Central memory CD8-positive, alpha-beta T cell (primary cell): ENCODE data around the gene CEP78.

Experiments
- ATAC-seq: fragments of 150-1000 bp; cut with Tn5 transposase; replicated peaks from 2 replicates; pipeline ENCODE4 v1.10.0; 2022; ENCODE audit warnings: mild to moderate bottlenecking, moderate FRiP score, moderate number of reproducible peaks; ENCODE audit not compliant: poor library complexity, severe bottlenecking; ENCODE audit errors: extremely low read depth
- DNase-seq, 2 donors: peaks; one replicate each; pipeline ENCODE4 v3.0.0; 2021; ENCODE audit warnings: low spot score in 2 of 2
- H3K27ac Mint-ChIP-seq: one replicate; pipeline ENCODE4 v1.8.0; 2022; ENCODE audit warnings: low read depth, mild to moderate bottlenecking, moderate library complexity, mixed read lengths
- H3K27me3 Mint-ChIP-seq: one replicate; pipeline ENCODE4 v1.8.0; 2022; ENCODE audit warnings: mixed read lengths
- H3K36me3 Mint-ChIP-seq: one replicate; pipeline ENCODE4 v1.8.0; 2022; ENCODE audit warnings: mild to moderate bottlenecking, moderate library complexity, mixed read lengths; ENCODE audit not compliant: insufficient read depth
- H3K4me1 Mint-ChIP-seq: one replicate; pipeline ENCODE4 v1.8.0; 2022; ENCODE audit warnings: mixed read lengths
- H3K4me3 Mint-ChIP-seq: one replicate; pipeline ENCODE4 v1.8.0; 2022; ENCODE audit warnings: mild to moderate bottlenecking, moderate library complexity, mixed read lengths
- H3K9me3 Mint-ChIP-seq: one replicate; pipeline ENCODE4 v1.8.0; 2022; ENCODE audit warnings: mixed read lengths

Gene CEP78

GRCh38 chr9:78306222-78307076 lies 70.6 kb downstream of the CEP78 start:
- no peak for DNase-seq
- Mint-ChIP-seq H3K4me3 (no peak overlapping the region), H3K36me3 (peaks cover 2% of the 10 kb centered on the region), H3K27ac (no peak overlapping the region), H3K9me3 (no peaks in the 10 kb centered on the region), H3K27me3 (no peaks in the 10 kb centered on the region), H3K4me1 (no peaks in the 10 kb centered on the region)
- no peak for ATAC-seq

GRCh38 chr9:78307360-78307759 lies 71.5 kb downstream of the CEP78 start:
- Mint-ChIP-seq H3K27ac (no peak overlapping the region), H3K4me1 (no peaks in the 10 kb centered on the region), H3K27me3 (no peaks in the 10 kb centered on the region), H3K9me3 (no peaks in the 10 kb centered on the region), H3K4me3 (no peak overlapping the region), H3K36me3 (peaks cover 2% of the 10 kb centered on the region)
- no peak for ATAC-seq
- DNase-seq = no peak

GRCh38 chr9:78309066-78309465 lies 73.2 kb downstream of the CEP78 start:
- Mint-ChIP-seq H3K27me3 (no peaks in the 10 kb centered on the region), H3K27ac (no peak overlapping the region), H3K4me3 (no peak overlapping the region), H3K9me3 (no peaks in the 10 kb centered on the region), H3K36me3 (peaks cover 2% of the 10 kb centered on the region), H3K4me1 (no peaks in the 10 kb centered on the region)
- ATAC-seq (no peak), DNase-seq (no peak)

- ATAC-seq = no peak
- Mint-ChIP-seq H3K27ac (no peak overlapping the region), H3K27me3 (no peaks in the 10 kb centered on the region), H3K9me3 (no peaks in the 10 kb centered on the region), H3K36me3 (no peaks in the 10 kb centered on the region), H3K4me1 (no peaks in the 10 kb centered on the region), H3K4me3 (no peak overlapping the region)
- DNase-seq = no peak
Measured at GRCh38 chr9:78311075-78311474, 75.2 kb downstream of the CEP78 start.

GRCh38 chr9:78311886-78312524 lies 76.1 kb downstream of the CEP78 start:
- Mint-ChIP-seq H3K9me3 (no peaks in the 10 kb centered on the region), H3K27me3 (no peaks in the 10 kb centered on the region), H3K4me3 (no peak overlapping the region), H3K36me3 (no peaks in the 10 kb centered on the region), H3K4me1 (no peaks in the 10 kb centered on the region), H3K27ac (no peak overlapping the region)
- ATAC-seq = no peak
- no peak for DNase-seq

GRCh38 chr9:78314550-78314949 lies 78.7 kb downstream of the CEP78 start:
- Mint-ChIP-seq H3K4me3 (no peak overlapping the region), H3K27ac (no peak overlapping the region), H3K36me3 (peaks cover 1% of the 10 kb centered on the region), H3K9me3 (no peaks in the 10 kb centered on the region), H3K27me3 (no peaks in the 10 kb centered on the region), H3K4me1 (no peaks in the 10 kb centered on the region)
- ATAC-seq (no peak), DNase-seq (no peak)

- DNase-seq (no peak), ATAC-seq (no peak)
- H3K27ac Mint-ChIP-seq = no peak overlapping the region
- H3K9me3 Mint-ChIP-seq = no peaks in the 10 kb centered on the region
- no peaks in the 10 kb centered on the region for H3K4me1 Mint-ChIP-seq
- H3K4me3 Mint-ChIP-seq = no peak overlapping the region
- H3K36me3 Mint-ChIP-seq = peaks cover 1% of the 10 kb centered on the region
- H3K27me3 Mint-ChIP-seq = no peaks in the 10 kb centered on the region
Measured at GRCh38 chr9:78314953-78315870, 79.3 kb downstream of the CEP78 start.

GRCh38 chr9:78316166-78316892 lies 80.5 kb downstream of the CEP78 start:
- ATAC-seq (no peak), DNase-seq (no peak)
- H3K27ac Mint-ChIP-seq = no peak overlapping the region
- no peaks in the 10 kb centered on the region for H3K27me3 Mint-ChIP-seq
- H3K4me1 Mint-ChIP-seq = no peaks in the 10 kb centered on the region
- H3K36me3 Mint-ChIP-seq = peaks cover 4% of the 10 kb centered on the region
- no peak overlapping the region for H3K4me3 Mint-ChIP-seq
- H3K9me3 Mint-ChIP-seq = no peaks in the 10 kb centered on the region

- no peak for ATAC-seq
- no peak overlapping the region for H3K27ac Mint-ChIP-seq
- peaks cover 6% of the 10 kb centered on the region for H3K36me3 Mint-ChIP-seq
- H3K4me1 Mint-ChIP-seq = no peaks in the 10 kb centered on the region
- no peaks in the 10 kb centered on the region for H3K9me3 Mint-ChIP-seq
- no peaks in the 10 kb centered on the region for H3K27me3 Mint-ChIP-seq
- no peak for DNase-seq
- H3K4me3 Mint-ChIP-seq = no peak overlapping the region
Measured at GRCh38 chr9:78319197-78320029, 83.5 kb downstream of the CEP78 start.

GRCh38 chr9:78320030-78320693 lies 84.3 kb downstream of the CEP78 start:
- DNase-seq (no peak), ATAC-seq (no peak)
- no peaks in the 10 kb centered on the region for H3K9me3 Mint-ChIP-seq
- H3K4me1 Mint-ChIP-seq = no peaks in the 10 kb centered on the region
- no peak overlapping the region for H3K27ac Mint-ChIP-seq
- H3K36me3 Mint-ChIP-seq = peaks cover 6% of the 10 kb centered on the region
- no peak overlapping the region for H3K4me3 Mint-ChIP-seq
- no peaks in the 10 kb centered on the region for H3K27me3 Mint-ChIP-seq

GRCh38 chr9:78320875-78321496 lies 85.1 kb downstream of the CEP78 start:
- Mint-ChIP-seq H3K4me1 (no peaks in the 10 kb centered on the region), H3K4me3 (no peak overlapping the region), H3K27ac (no peak overlapping the region), H3K27me3 (no peaks in the 10 kb centered on the region), H3K9me3 (no peaks in the 10 kb centered on the region), H3K36me3 (peaks cover 6% of the 10 kb centered on the region)
- DNase-seq = no peak
- no peak for ATAC-seq
